Heart right ventricle (tissue), 16 donors: ENCODE data around the gene SMYD3. TPM values are rescaled to one million over a fixed set of nuclear protein-coding genes. Genes with fewer than 3 reads are reported as not detected.

Experiments used
- ATAC-seq, 8 donors: fragments of 200-7000 bp; cut with Tn5 transposase; one replicate each; pipeline ENCODE4 v1.9.1; 2020; ENCODE audit warnings: mild to moderate bottlenecking in 8 of 8, moderate library complexity in 8 of 8, moderate number of reproducible peaks in 1 of 8
- DNase-seq, 2 donors: peaks; one replicate each; pipeline ENCODE4 v3.0.0-alpha.2; 2020
- H3K27ac ChIP-seq, 10 donors: fragments of 200-600 bp; sonication (generic) in 2 of 10; one replicate each; pipeline versions ENCODE4 v1.5.0 to v1.8.0; 2020 to 2022; ENCODE audit warnings: mild to moderate bottlenecking in 3 of 10
- H3K27me3 ChIP-seq, 7 donors: fragments of 200-600 bp; one replicate each; pipeline ENCODE4 v1.8.0; 2021 to 2022; ENCODE audit warnings: mild to moderate bottlenecking in 2 of 7
- H3K36me3 ChIP-seq, 9 donors: fragments of 200-600 bp; sonication (generic) in 1 of 9; one replicate each; pipeline versions ENCODE4 v1.5.0 to v1.8.0; 2020 to 2022; ENCODE audit warnings: mild to moderate bottlenecking in 2 of 9
- H3K4me1 ChIP-seq, 9 donors: fragments of 200-600 bp; sonication (generic) in 1 of 9; one replicate each; pipeline versions ENCODE4 v1.5.0 to v1.8.0; 2020 to 2022; ENCODE audit warnings: mild to moderate bottlenecking in 4 of 9
- H3K4me3 ChIP-seq, 10 donors: fragments of 200-600 bp; sonication (generic) in 2 of 10; one replicate each; pipeline versions ENCODE4 v1.5.0 to v1.8.0; 2020 to 2022; ENCODE audit warnings: mild to moderate bottlenecking in 7 of 10, moderate library complexity in 2 of 10
- H3K9me3 ChIP-seq, 11 donors: fragments of 200-600 bp in 10 of 11; sonication (generic) in 2 of 11; one replicate each; pipeline versions ENCODE4 v1.5.0 to v1.8.0; 2013 to 2022; ENCODE audit warnings: mild to moderate bottlenecking in 2 of 11, control low read depth in 1 of 11, moderate library complexity in 1 of 11
- CTCF ChIP-seq, 9 donors: fragments of 200-600 bp; sonication (generic) in 2 of 9; IDR thresholded peaks; one replicate each; pipeline versions ENCODE4 v1.5.0 to v1.8.0; 2021 to 2022; ENCODE audit warnings: antibody characterized with exemption in 9 of 9, mild to moderate bottlenecking in 5 of 9, moderate library complexity in 1 of 9
- WGBS, 2 donors: extraction: QIAGEN DNeasy Blood & Tissue Kit; methylation state at CpG; one replicate each; pipeline ENCODE4 v1.1.7; 2013; ENCODE audit warnings: inconsistent platforms in 1 of 2; 5-methylcytosine and 5-hydroxymethylcytosine counted together
- intact Hi-C, 10 donors: fragments of 100-400 bp; cut with DNase I; formaldehyde crosslinking; loops; one replicate each; pipeline versions ENCODE4 v1.11.1 to v1.14.2; 2022
- polyA plus RNA-seq, 2 donors: library from polyadenylated mRNA; stranded (reverse); fragments of 200-250 nt; gene quantifications; one replicate each; pipeline ENCODE4 v1.2.3, GENCODE V29; 2013
- total RNA-seq, 10 donors: library from RNA; stranded (reverse); fragmentation: NEBNext Ultra II Directional in 3 of 10; extraction: Animal tissue kit (Norgen Biotek cat#: 25700) in 3 of 10; gene quantifications; one replicate each; pipeline versions ENCODE4 v1.2.1 to v1.2.4, GENCODE V29; 2021 to 2023
- donor health status: Arrhythmogenic right ventricular cardiomyopathy.
- donor health status: ischemic (EF 13 %, LVEDD 7.1; RV severe dilation, severe dysfunction).
- donor health status: healthy with polysubstance abuse.
- donor health status: DM: no; HTN: yes; CAD: no.
- donor health status: DM: no; HTN: no; CAD: no.
- donor health status: ischemic (EF 25% LVEDD 6.9; RV normal size, moderate dysfunction).
- donor health status: ischemic (EF 25% LVEDD 5.7; RV mildly dilated, moderate dysfunction).
- donor health status: healthy.
- donor health status: DM: yes; HTN: yes; CAD: no.
- donor health status: Ischemic cardiomyopathy.
- donor health status: ischemic (EF 35%, LVEDD 5.7; RV mildly dilated, moderate dysfunction).
- donor health status: nonischemic (EF 11% LVEDD 7.7; RV severe dilation, severe dysfunction).
- donor health status: DM: yes; HTN: yes; CAD: no.
- donor health status: PGD.
- donor health status: ischemic (EF 29% LVEDD 5.4; RV normal size, mild dysfunction).
- donor health status: nonischemic (EF 23%, LVEDD 6.1; RV moderate dilation, normal function).

Gene SMYD3
- total and polyA plus RNA-seq, 12 donors: 5.9 to 13.9 (median 8.1) TPM

- no peak for TF ChIP-seq CTCF (IDR thresholded peaks at IDR 0.05)
- ATAC-seq: no peak
- intact Hi-C loops: no loop called here
- 89 to 90% methylated on average over 4 of the region's 4 CpGs for WGBS, 2 donors
- no peaks in the 10 kb centered on the region for H3K9me3 ChIP-seq
- no peak for DNase-seq
- H3K27me3 ChIP-seq: no peaks in the 10 kb centered on the region
- H3K36me3 ChIP-seq: no peaks in the 10 kb centered on the region
- no peak overlapping the region for H3K4me3 ChIP-seq
- H3K4me1 ChIP-seq: no peaks in the 10 kb centered on the region
- no peak overlapping the region for H3K27ac ChIP-seq
Measured at GRCh38 chr1:246141306-246141705, 365.8 kb downstream of the SMYD3 start.

GRCh38 chr1:246139745-246140182 lies 367.3 kb downstream of the SMYD3 start:
- Histone ChIP-seq H3K27me3 (no peaks in the 10 kb centered on the region), H3K9me3 (no peaks in the 10 kb centered on the region), H3K4me3 (no peak overlapping the region), H3K27ac (no peak overlapping the region), H3K4me1 (no peaks in the 10 kb centered on the region), H3K36me3 (no peaks in the 10 kb centered on the region)
- intact Hi-C loops: no loop called here
- WGBS, 2 donors: 85 to 89% methylated on average over 2 of the region's 2 CpGs
- ATAC-seq (no peak), DNase-seq (no peak)
- no peak for TF ChIP-seq CTCF (IDR thresholded peaks at IDR 0.05)

GRCh38 chr1:246138781-246139180 lies 368.3 kb downstream of the SMYD3 start:
- WGBS, 2 donors: 47 to 68% methylated on average over 2 of the region's 2 CpGs

GRCh38 chr1:246136477-246136876 lies 370.6 kb downstream of the SMYD3 start:
- Histone ChIP-seq H3K36me3 (no peaks in the 10 kb centered on the region), H3K27ac (no peak overlapping the region), H3K4me3 (no peak overlapping the region), H3K27me3 (no peaks in the 10 kb centered on the region), H3K9me3 (no peaks in the 10 kb centered on the region), H3K4me1 (no peaks in the 10 kb centered on the region)
- no peak for TF ChIP-seq CTCF (IDR thresholded peaks at IDR 0.05)
- DNase-seq: no peak
- no peak for ATAC-seq
- intact Hi-C loops: no loop called here

More at GRCh38 chr1:246138781-246139180, 368.3 kb downstream of the SMYD3 start:
- intact Hi-C loops: no loop called here
- no peak for TF ChIP-seq CTCF (IDR thresholded peaks at IDR 0.05)
- Histone ChIP-seq H3K36me3 (no peaks in the 10 kb centered on the region), H3K4me3 (no peak overlapping the region), H3K4me1 (no peaks in the 10 kb centered on the region), H3K27ac (no peak overlapping the region), H3K27me3 (no peaks in the 10 kb centered on the region), H3K9me3 (no peaks in the 10 kb centered on the region)
- no peak for DNase-seq
- ATAC-seq: no peak

GRCh38 chr1:246134789-246135188 lies 372.3 kb downstream of the SMYD3 start:
- ATAC-seq: no peak
- intact Hi-C loops: no loop called here
- Histone ChIP-seq H3K27ac (no peak overlapping the region), H3K27me3 (no peaks in the 10 kb centered on the region), H3K4me1 (no peaks in the 10 kb centered on the region), H3K9me3 (no peaks in the 10 kb centered on the region), H3K36me3 (no peaks in the 10 kb centered on the region), H3K4me3 (no peak overlapping the region)
- 97% methylated on average over 1 of the region's 1 CpG for WGBS, 2 donors
- DNase-seq: no peak
- no peak for TF ChIP-seq CTCF (IDR thresholded peaks at IDR 0.05)
